22Rv1 (cell line): ENCODE results near the gene BOC.

Experiments used
- H3K27ac ChIP-seq: fragments of 450-650 bp; 2 replicates; pipeline ENCODE4 v1.5.1; 2017
- ZFX ChIP-seq: fragments of 450-650 bp; IDR thresholded peaks from 2 replicates; pipeline ENCODE4 v1.6.1; 2017; ENCODE audit warnings: antibody characterized with exemption, borderline replicate concordance
- TF ChIP-seq, protein P1 (sequence below): fragments of 450-650 bp; IDR thresholded peaks from 2 replicates; pipeline ENCODE4 v1.5.1; 2017; ENCODE audit warnings: mild to moderate bottlenecking

The BOC gene

DNA sequence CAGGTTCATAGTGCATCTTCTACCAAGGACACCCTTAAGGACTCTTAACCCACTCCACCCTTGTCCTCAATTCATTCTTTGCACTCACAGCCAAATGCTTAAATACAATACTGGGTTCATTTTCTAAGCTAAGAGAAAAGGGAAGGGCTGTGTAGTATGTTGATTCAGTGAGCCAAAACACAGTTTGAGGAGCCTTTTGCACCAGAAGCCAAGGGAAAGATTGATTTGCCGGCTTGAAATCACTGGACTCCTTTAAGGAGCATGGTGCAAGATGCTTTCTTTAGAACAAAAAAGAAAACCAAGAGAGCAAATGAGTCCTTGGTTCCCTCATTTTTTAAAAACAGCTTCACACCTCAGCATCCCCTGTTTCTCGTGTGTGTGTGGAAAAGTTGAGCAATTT, 47.8 kb downstream of the BOC start:
- no peak overlapping the region for H3K27ac ChIP-seq
- TF ChIP-seq, protein P1, sequence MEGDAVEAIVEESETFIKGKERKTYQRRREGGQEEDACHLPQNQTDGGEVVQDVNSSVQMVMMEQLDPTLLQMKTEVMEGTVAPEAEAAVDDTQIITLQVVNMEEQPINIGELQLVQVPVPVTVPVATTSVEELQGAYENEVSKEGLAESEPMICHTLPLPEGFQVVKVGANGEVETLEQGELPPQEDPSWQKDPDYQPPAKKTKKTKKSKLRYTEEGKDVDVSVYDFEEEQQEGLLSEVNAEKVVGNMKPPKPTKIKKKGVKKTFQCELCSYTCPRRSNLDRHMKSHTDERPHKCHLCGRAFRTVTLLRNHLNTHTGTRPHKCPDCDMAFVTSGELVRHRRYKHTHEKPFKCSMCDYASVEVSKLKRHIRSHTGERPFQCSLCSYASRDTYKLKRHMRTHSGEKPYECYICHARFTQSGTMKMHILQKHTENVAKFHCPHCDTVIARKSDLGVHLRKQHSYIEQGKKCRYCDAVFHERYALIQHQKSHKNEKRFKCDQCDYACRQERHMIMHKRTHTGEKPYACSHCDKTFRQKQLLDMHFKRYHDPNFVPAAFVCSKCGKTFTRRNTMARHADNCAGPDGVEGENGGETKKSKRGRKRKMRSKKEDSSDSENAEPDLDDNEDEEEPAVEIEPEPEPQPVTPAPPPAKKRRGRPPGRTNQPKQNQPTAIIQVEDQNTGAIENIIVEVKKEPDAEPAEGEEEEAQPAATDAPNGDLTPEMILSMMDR = no peak
- TF ChIP-seq ZFX = no peak

DNA sequence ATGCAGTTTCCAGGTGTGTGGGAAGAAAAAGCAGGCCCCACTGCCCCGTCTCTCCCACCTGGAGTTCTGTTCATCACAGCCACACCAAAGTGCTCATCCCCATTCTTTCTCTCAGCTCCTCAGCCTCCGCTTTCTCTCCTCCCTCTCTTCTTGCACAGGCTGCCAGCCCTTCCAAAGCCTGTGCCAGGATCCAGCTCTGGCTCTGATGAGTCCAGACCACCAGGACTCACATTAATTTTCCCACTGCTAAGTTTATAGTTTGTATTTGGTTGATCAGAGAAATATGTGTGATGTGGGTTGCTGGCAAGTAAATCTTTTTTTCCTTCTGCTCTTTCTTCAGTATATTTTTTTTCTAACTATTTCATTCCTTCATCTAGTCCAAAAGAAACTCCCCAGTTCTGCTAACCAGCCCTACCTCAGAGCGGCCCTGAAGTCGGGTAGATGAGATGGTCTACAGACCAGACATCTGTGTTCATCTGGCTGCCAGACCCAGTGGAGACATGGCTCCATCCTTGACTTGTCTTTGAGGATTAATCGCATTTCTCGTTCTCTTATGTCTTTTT, 49.8 kb downstream of the BOC start:
- TF ChIP-seq, protein P1 = no peak
- no peak for TF ChIP-seq ZFX
- H3K27ac ChIP-seq = no peak overlapping the region

- TF ChIP-seq, protein P1 = no peak
- no peak for TF ChIP-seq ZFX
- H3K27ac ChIP-seq = no peak overlapping the region
Measured at GRCh38 chr3:113261626-113262303, 50.4 kb downstream of the BOC start.

GRCh38 chr3:113262304-113262665, 50.9 kb downstream of the BOC start:
- H3K27ac ChIP-seq = no peak overlapping the region
- TF ChIP-seq ZFX = no peak
- TF ChIP-seq, protein P1 = no peak

GRCh38 chr3:113263020-113263419, 51.7 kb downstream of the BOC start:
- TF ChIP-seq, protein P1 = no peak
- no peak for TF ChIP-seq ZFX
- no peak overlapping the region for H3K27ac ChIP-seq

DNA sequence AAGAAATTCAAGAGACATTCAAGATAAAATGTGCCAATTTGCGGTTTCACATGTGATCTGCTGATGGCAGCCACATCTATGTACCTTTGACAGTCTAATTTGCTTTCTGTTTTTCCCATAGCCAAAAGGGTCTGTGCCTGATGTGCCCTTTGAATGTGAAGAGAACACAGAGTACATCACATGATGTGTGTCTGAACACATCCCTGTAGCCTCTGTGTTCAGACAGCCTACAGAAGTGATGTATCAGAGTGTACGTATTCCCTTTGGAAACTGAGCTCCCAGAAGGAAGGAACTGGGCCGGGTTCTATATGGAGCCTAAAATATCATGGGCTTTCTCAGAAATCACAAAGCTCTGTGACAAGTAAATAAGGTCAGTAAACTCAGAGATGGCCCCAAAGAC, 52.4 kb downstream of the BOC start:
- no peak for TF ChIP-seq ZFX
- TF ChIP-seq, protein P1 = no peak
- no peak overlapping the region for H3K27ac ChIP-seq

DNA sequence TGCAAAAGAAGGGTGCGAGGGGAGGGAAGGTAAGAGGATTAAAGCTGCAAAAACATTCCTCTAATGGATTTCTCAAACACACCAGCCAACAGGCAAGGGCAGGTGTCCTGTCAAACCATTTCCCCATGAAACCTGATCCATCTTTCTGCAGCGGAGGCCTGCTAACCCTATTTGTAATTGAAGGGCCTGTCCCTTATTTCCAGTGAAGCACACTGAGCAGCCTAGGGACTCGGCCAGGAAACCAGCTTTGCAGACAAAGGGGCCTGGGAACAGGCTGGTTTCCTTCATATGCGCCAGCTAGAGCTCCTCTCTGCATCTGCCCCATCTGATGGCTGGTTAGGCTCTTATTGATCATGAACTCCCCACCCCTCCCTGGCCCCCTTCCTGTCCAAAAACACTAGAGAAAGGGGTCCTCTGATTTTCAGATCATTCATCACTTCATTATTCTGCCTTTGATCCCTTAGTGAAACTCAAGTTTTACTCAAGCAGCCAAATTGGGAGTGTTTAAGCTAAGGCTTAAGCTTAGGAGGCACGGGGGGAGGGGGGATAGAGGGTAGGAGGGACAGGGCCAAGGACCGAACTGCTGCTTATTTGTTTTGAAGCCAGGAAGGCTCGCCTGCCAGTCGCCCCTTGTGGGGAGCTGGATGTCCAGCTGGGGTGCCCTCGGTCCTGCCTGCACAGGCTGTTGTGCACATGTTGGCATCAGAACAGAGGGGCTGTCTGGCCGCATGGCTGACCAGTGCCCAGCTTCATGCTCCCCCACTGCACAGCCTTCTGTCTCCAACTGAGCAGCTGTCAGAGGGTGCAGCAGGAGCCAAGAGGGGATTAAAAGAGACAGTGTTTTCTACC, 53.1 kb downstream of the BOC start:
- TF ChIP-seq, protein P1 = no peak
- no peak for TF ChIP-seq ZFX
- H3K27ac ChIP-seq = no peak overlapping the region
